ENCODE data around the gene ASAP2.

ASAP2 gene

DNA sequence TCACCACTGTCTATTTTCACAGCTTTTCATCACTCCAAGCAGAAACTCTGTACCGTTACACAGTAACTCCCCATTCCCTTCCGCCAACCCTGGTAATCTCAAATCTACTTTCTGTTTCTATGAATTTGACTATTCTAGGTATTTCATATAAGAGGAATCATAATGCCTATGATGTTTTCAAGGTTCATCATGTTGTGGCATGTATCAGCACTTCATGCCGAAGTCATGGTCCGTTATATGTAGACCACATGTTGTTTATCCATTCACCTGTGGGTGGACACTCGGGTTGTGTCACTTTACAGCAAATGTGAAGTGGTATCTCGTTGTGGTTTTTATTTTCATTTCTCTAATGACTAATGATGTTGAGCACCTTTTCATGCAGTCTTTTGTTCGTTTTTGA lies 238.5 kb downstream of the ASAP2 start:
- FAIRE-seq: no peak

- no peak for FAIRE-seq
Measured at GRCh38 chr2:9451231-9451630, 244.6 kb downstream of the ASAP2 start.

All from TTC549 (cell line).